Activated gamma-delta T cell treated with Interleukin-2 at 50 U/mL for 16 hours (primary cell): ENCODE data around the gene CACNA2D1.

Experiments
- DNase-seq: peaks from one replicate; pipeline ENCODE4 v3.0.0-alpha.2; 2020

CACNA2D1 gene

GRCh38 chr7:82211333-82211732, 232.2 kb downstream of the CACNA2D1 start:
- no peak for DNase-seq

- DNase-seq: no peak
Observed at GRCh38 chr7:82210416-82211184, 233.0 kb downstream of the CACNA2D1 start.

DNA sequence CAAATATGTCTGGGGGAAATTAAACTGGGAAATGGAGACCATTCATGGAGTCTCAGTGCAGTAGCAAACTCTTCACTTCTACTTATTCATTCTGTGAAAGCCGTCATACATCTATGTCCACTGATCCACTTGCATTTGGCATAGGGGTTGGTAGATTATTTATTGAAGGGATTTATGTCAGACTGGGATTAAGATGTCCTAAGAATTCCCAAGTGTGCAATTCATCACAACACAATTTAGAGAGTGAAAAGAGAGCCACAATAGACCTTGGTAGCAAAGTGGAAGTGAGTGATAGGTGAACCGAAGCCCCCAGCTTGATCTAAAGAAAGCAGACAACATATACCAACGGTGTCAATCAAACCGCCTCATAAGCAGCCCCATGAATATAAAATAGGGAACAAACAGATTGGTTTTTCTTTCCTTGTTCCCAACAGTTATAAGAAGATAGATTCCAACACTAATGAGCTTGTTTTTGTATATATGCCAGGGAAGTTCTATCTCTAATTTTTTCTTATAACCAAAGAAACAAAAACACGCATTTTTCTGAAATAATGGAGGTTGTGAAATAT, 234.3 kb downstream of the CACNA2D1 start:
- no peak for DNase-seq

DNA sequence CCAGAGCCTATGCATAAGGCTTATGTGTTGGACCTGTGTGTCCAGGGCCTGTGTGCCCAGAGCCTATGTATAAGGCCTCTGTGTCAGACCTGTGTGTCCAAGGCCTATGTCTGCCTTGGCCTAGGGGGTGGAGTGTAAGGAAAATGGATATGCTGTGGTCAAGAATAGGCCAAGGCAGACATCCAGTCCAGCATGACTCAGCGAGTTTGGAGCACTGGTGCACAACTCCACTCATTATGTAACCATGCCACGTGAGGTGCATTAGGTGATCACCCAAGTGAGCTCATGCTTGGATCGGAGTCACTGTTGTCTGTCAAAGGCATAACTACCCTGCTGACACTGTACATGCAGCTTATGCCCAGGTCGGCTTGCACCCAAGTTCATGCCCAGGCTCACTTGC, 238.9 kb downstream of the CACNA2D1 start:
- no peak for DNase-seq

GRCh38 chr7:82202965-82203364, 240.6 kb downstream of the CACNA2D1 start:
- no peak for DNase-seq

- DNase-seq: no peak
Observed at GRCh38 chr7:82202107-82202506, 241.5 kb downstream of the CACNA2D1 start.

GRCh38 chr7:82200601-82201000, 243.0 kb downstream of the CACNA2D1 start:
- no peak for DNase-seq

DNA sequence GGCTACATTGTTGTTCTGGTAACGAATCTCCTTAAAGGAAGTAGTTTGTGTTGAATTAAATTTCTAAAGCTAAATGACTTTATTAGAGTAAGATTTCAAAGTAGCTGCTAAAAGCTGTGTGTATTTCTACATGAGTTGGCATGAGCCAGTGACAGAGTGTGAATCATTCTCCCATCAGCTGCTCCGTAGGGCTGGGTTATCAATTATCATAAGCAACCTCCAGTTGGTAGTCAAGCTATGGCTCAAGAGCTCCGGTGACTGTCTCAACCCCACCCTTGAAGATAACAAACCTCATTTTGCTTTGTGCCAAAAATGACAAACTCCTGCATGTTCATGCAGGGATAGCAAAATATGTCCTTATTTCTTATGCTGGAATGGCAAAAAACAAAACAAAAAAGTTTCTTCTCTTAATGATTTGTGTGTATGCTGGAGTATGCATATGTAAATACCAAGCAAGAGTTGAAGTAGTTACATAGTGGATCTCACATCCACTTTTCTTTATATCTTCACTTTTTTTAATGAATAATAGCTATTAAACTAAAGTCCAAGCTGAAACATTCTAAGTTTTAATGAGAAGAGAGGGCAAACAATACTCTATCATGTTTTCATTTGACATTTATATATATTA, 249.4 kb downstream of the CACNA2D1 start:
- DNase-seq: no peak

DNA sequence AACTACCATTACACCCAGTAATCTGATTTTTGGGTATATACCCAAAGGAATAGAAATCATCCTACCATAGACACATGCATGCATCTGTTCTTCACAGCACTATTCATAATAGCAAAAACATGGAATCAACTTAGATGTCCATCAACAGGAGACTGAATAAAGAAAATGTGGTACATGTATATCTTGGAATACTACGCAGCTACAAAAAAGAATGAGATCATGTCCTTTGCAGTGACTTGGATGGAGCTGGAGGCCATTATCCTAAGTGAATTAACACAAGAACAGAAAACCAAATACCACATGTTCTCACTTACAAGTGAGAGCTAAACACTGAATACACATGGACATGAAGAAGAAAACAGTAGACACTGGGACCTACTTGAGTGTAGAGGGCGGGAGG, 254.9 kb downstream of the CACNA2D1 start:
- no peak for DNase-seq

- DNase-seq: no peak
Observed at GRCh38 chr7:82185443-82185842, 258.1 kb downstream of the CACNA2D1 start.

GRCh38 chr7:82183634-82184033, 259.9 kb downstream of the CACNA2D1 start:
- DNase-seq: no peak

- DNase-seq: no peak
Observed at GRCh38 chr7:82179311-82179710, 264.3 kb downstream of the CACNA2D1 start.

GRCh38 chr7:82175319-82175718, 268.3 kb downstream of the CACNA2D1 start:
- no peak for DNase-seq

GRCh38 chr7:82173400-82174021, 270.1 kb downstream of the CACNA2D1 start:
- DNase-seq: no peak

DNA sequence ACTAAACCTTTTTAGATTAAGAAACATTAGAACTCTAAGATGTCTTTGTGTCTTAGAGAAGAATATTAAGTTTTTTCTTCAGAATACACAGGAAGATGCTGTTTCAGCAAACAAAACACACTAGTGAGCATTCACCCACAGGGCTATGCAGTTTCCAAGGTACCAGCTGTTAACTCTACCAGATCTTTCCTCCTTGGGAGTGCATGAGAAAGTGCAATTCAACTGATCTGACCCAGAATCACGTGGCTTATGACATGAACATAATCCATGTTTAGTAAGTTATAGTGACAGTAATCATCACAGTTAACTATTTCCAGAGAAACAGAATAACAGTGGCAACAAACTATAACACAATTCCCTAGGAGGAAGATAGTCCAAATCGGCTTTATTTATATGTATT, 270.7 kb downstream of the CACNA2D1 start:
- DNase-seq: no peak

DNA sequence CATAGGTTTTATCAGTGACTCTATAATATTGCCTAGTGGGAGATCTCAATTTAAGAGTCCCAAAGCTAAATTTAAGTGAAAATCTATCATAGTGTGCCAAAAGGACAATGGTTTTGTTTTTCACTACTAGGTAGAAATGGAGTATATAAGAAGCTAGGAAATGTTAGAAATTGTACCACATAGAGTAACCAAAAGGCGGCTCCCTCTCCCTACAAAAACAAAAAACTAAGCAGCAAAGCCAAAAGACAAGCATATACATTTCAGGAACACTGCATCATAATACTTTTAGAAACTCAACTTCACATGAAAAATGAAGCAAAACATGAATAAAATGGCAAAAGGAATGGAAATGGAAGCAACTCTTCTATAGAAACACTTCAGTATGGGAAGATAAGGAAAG, 271.6 kb downstream of the CACNA2D1 start:
- no peak for DNase-seq

- DNase-seq: no peak
Observed at GRCh38 chr7:82167558-82168314, 275.8 kb downstream of the CACNA2D1 start.

DNA sequence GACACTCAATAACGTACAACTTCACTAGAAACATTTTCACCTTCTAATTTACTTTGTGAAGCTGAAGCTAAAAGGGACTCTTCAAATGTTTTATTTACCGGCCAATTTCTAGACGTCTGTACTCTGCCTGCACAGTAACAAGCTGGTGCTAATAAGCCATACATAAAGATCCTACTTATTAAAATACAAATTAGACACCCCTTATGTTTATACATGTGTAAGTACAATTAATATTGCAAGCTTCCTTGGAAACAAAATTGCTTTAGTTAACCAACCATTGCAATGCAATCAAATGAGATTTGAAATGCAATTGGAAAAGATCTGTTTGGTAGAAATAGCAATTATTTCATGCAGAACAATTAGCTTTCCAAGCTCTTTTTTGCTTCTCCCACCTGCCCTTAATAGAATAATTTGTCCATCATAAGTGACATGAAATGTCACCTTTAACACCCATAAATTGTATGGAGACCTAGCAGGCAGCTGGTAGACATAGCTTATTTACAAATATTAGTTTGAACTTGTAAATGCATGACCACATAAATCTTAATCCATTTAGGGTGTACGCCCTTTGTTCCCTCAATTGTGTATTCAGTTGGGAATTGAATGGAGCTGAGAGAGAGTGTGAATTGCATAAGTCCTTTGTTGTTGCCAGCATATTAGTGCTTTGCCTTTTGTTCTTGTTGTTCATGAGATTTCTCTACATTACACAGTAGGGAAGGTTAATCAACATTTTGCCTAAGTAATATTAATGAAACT, 277.1 kb downstream of the CACNA2D1 start:
- no peak for DNase-seq

DNA sequence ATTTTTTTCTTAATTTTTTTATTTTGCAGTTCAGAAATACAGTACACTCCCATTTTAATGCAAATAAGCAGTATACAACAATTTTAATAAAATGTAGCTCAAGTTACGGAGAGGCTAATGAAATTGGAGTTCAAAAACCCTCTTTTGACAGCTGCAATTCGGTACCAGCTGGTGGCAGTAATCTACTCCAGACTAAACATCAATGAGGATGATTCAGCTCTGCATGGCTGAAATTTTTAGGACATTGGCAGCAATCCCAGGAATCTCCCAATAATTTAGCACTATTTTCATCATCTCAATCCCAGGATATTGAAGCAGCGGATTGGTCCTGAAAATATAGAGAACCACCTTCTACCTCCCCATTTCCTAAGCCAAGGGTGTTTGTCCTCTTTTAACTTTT, 278.8 kb downstream of the CACNA2D1 start:
- no peak for DNase-seq

- DNase-seq: no peak
Observed at GRCh38 chr7:82164410-82164809, 279.2 kb downstream of the CACNA2D1 start.

DNA sequence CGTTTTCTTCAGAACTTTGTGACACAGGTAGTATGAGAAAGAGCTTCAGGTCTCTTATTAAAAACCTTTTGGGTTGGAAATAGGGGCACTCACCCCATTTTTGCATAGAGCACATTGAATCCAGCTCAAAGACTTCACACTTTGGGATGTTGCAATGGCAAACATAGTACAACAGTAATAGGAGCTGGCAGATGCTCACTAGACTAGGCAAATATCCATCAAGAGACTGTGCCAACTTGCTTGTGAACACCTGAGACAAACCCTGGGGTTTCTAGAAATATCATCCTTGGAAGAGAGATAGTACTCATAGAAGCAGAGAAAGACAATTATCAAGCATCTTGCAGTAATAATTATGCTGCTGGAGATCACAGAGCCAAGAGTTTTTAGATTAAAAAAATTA, 280.0 kb downstream of the CACNA2D1 start:
- no peak for DNase-seq

GRCh38 chr7:82162289-82162688, 281.3 kb downstream of the CACNA2D1 start:
- DNase-seq: no peak
